K562 (cell line): ENCODE results near the gene SDK1. TPM values are rescaled to one million over a fixed set of nuclear protein-coding genes. Genes with fewer than 3 reads are reported as not detected.

Experiments used
- ATAC-seq: fragments of 200-7000 bp; cut with Tn5 transposase; 3 replicates; pipeline ENCODE4 v1.9.1; 2020; ENCODE audit warnings: moderate library complexity
- BruUV-seq: library from RNA; stranded (reverse); fragments of 400-500 nt; replicated peaks from 2 replicates; lab custom pipeline; 2021; lab: Mats Ljungman, UMichigan
- CTCF ChIA-PET: fragments of 300-600 bp; formaldehyde crosslinking; extraction: SDS; loops from one replicate; lab custom pipeline; 2021; ENCODE audit warnings: low intra/inter-chr PET ratio; lab: Yijun Ruan, JAX
- POLR2A ChIA-PET: fragments of 300-600, 350-650 bp; sonication (Branson Sonifier 250); formaldehyde crosslinking; extraction: SDS; loops from one replicate; lab custom pipeline; 2021; ENCODE audit warnings: antibody characterized with exemption, inconsistent platforms; lab: Yijun Ruan, JAX
- DNase-seq, 4 experiments: peaks; one replicate each; pipeline versions ENCODE4 v3.0.0 to v3.0.0-alpha.2; 2011 to 2018; ENCODE audit warnings: low spot score in 3 of 4, mixed read lengths in 3 of 4; ENCODE audit errors: extremely low read depth in 1 of 4
- FAIRE-seq: peaks from 2 replicates; lab custom pipeline; 2011; peaks lifted over from hg19 to GRCh38; lab: Jason Lieb, UNC
- H2AFZ ChIP-seq: 2 replicates; pipeline ENCODE4 v1.6.0; 2011; ENCODE audit warnings: low read depth, low read length, control low read depth, inconsistent platforms
- H3K27ac ChIP-seq: fragments of 200-600 bp; 3 replicates; pipeline ENCODE4 v1.8.0; 2011; ENCODE audit warnings: low read depth, mild to moderate bottlenecking, control low read depth, inconsistent platforms, low read length, moderate library complexity, mixed read lengths; ENCODE audit errors: extremely low read depth
- H3K27me3 ChIP-seq, 2 experiments: fragments of 300-600 bp in 1 of 2; 2 replicates in 1 of 2; 3 replicates in 1 of 2; pipeline versions ENCODE4 v1.6.0 to v1.8.0; 2011; ENCODE audit warnings: inconsistent platforms in 2 of 2, low read length in 2 of 2, mild to moderate bottlenecking in 1 of 2, mixed read lengths in 1 of 2, moderate library complexity in 1 of 2; ENCODE audit not compliant: control insufficient read depth in 2 of 2, insufficient read depth in 2 of 2
- H3K36me3 ChIP-seq: fragments of 300-600 bp; 3 replicates; pipeline ENCODE4 v1.8.0; 2011; ENCODE audit warnings: mild to moderate bottlenecking, low read length, inconsistent platforms; ENCODE audit not compliant: control insufficient read depth, insufficient read depth
- H3K4me1 ChIP-seq, 2 experiments: fragments of 200-600 bp in 1 of 2; replicated peaks in 1 of 2; 2 replicates in 1 of 2; 3 replicates in 1 of 2; pipeline versions ENCODE4 v1.5.1 to v1.8.0; 2011; ENCODE audit warnings: inconsistent platforms in 2 of 2, low read length in 2 of 2, mild to moderate bottlenecking in 1 of 2, mixed read lengths in 1 of 2, moderate library complexity in 1 of 2; ENCODE audit not compliant: control insufficient read depth in 2 of 2, insufficient read depth in 2 of 2
- H3K4me2 ChIP-seq: 2 replicates; pipeline ENCODE4 v1.6.1; 2011; ENCODE audit warnings: low read length, control low read depth, inconsistent platforms, mixed read lengths; ENCODE audit not compliant: insufficient read depth
- H3K4me3 ChIP-seq: fragments of 200-600 bp; sonication (generic), shearing (Covaris generic); 2 replicates; pipeline ENCODE4 v1.5.1; 2016; ENCODE audit warnings: control low read depth, inconsistent platforms
- H3K79me2 ChIP-seq: fragments of 200-600 bp; 3 replicates; pipeline ENCODE4 v1.8.0; 2011; ENCODE audit warnings: low read length, inconsistent platforms; ENCODE audit not compliant: control insufficient read depth, insufficient read depth
- H3K9ac ChIP-seq, 2 experiments: 2 replicates each; pipeline versions ENCODE4 v1.6.0 to v1.6.1; 2011; ENCODE audit warnings: low read depth in 2 of 2, low read length in 2 of 2, control low read depth in 1 of 2, inconsistent platforms in 1 of 2, mild to moderate bottlenecking in 1 of 2, mixed read lengths in 1 of 2; ENCODE audit not compliant: insufficient read depth in 1 of 2
- H3K9me1 ChIP-seq: one replicate; pipeline ENCODE4 v1.6.0; 2011; ENCODE audit warnings: inconsistent platforms, mild to moderate bottlenecking, low read length, moderate library complexity; ENCODE audit not compliant: control insufficient read depth, insufficient read depth
- H3K9me3 ChIP-seq: replicated peaks from 2 replicates; pipeline ENCODE4 v1.5.1; 2011; ENCODE audit warnings: low read depth, low read length, inconsistent platforms; ENCODE audit not compliant: control insufficient read depth, insufficient read depth
- H4K20me1 ChIP-seq: replicated peaks from 2 replicates; pipeline ENCODE4 v1.6.1; 2011; ENCODE audit warnings: low read length, inconsistent platforms, mixed read lengths; ENCODE audit not compliant: control insufficient read depth, insufficient read depth
- CBX8 ChIP-seq: fragments of 200-600 bp; sonication (generic); IDR thresholded peaks from 2 replicates; pipeline ENCODE4 v1.6.1; 2012; ENCODE audit warnings: borderline replicate concordance, mixed run types, low read depth, mild to moderate bottlenecking, moderate library complexity, mixed read lengths, low read length, control low read depth, inconsistent platforms; ENCODE audit not compliant: poor library complexity, severe bottlenecking; ENCODE audit errors: extremely low read depth
- CHCHD3 ChIP-seq: fragments of 250-450 bp; sonication (Bioruptor Pico); IDR thresholded peaks from 2 replicates; pipeline ENCODE4 v2.1.2; 2022; ENCODE audit warnings: mild to moderate bottlenecking
- DNMT1 ChIP-seq: fragments of 450-650 bp; IDR thresholded peaks from 2 replicates; pipeline ENCODE4 v1.6.1; 2016; ENCODE audit warnings: antibody characterized with exemption, mild to moderate bottlenecking
- ILK ChIP-seq: fragments of 450-650 bp; IDR thresholded peaks from 2 replicates; pipeline ENCODE4 v1.6.1; 2016; ENCODE audit warnings: missing genetic modification characterization, low read depth, mild to moderate bottlenecking, missing compliant biosample characterization, moderate library complexity, borderline replicate concordance
- KAT8 ChIP-seq: fragments of 450-650 bp; IDR thresholded peaks from 2 replicates; pipeline ENCODE4 v1.6.1; 2016; ENCODE audit warnings: low read depth, mild to moderate bottlenecking
- KLF1 ChIP-seq: fragments of 450-650 bp; IDR thresholded peaks from 2 replicates; pipeline ENCODE4 v1.6.1; 2016; ENCODE audit warnings: missing genetic modification characterization, missing compliant biosample characterization
- MCM2 ChIP-seq: fragments of 450-650 bp; IDR thresholded peaks from 2 replicates; pipeline ENCODE4 v1.6.1; 2017; ENCODE audit warnings: low read depth, mild to moderate bottlenecking
- MXI1 ChIP-seq: IDR thresholded peaks from 2 replicates; pipeline ENCODE4 v1.6.1; 2011; ENCODE audit warnings: low read depth, mild to moderate bottlenecking, improper control_type of control experiment, low read length
- NFATC3 ChIP-seq: fragments of 450-650 bp; IDR thresholded peaks from 2 replicates; pipeline ENCODE4 v1.6.1; 2017; ENCODE audit warnings: mild to moderate bottlenecking
- RBM34 ChIP-seq: fragments of 200-400 bp; formaldehyde crosslinking; IDR thresholded peaks from 2 replicates; pipeline ENCODE4 v1.6.1; 2018; ENCODE audit warnings: low read length, borderline replicate concordance; ENCODE audit not compliant: insufficient read depth
- SMARCE1 ChIP-seq: fragments of 450-650 bp; IDR thresholded peaks from 2 replicates; pipeline ENCODE4 v1.7.1; 2016; ENCODE audit warnings: mild to moderate bottlenecking
- SRSF7 ChIP-seq: fragments of 200-400 bp; formaldehyde crosslinking; optimal IDR thresholded peaks from 2 replicates; pipeline ENCODE3; 2017; ENCODE audit warnings: mild to moderate bottlenecking, low read depth, low read length
- SUPT5H ChIP-seq: fragments of 450-650 bp; IDR thresholded peaks from 2 replicates; pipeline ENCODE4 v1.6.1; 2016
- ZKSCAN3 ChIP-seq: fragments of 250-450 bp; sonication (Bioruptor Pico); IDR thresholded peaks from 2 replicates; pipeline ENCODE4 v1.4.0; 2020
- ZNF12 ChIP-seq: sonication (generic); formaldehyde crosslinking; IDR thresholded peaks from 2 replicates; pipeline ENCODE4 v1.4.0; 2020; ENCODE audit warnings: mild to moderate bottlenecking, missing genetic modification reagents
- ZNF431 ChIP-seq: sonication (generic); formaldehyde crosslinking; IDR thresholded peaks from 2 replicates; pipeline ENCODE4 v1.8.0; 2022; ENCODE audit warnings: mild to moderate bottlenecking, missing genetic modification reagents
- ZNF707 ChIP-seq: fragments of 250-450 bp; sonication (Bioruptor Pico); conservative IDR thresholded peaks from 2 replicates; pipeline ENCODE4 v1.8.0; 2022; ENCODE audit warnings: inconsistent platforms, mild to moderate bottlenecking, moderate library complexity
- WGBS: fragments of 100-300 bp; shearing (Covaris generic); methylation state at CpG from one replicate; pipeline ENCODE4 v1.1.6; 2016; ENCODE audit warnings: low coverage, mixed read lengths; ENCODE audit not compliant: insufficient coverage; ENCODE audit errors: missing lambda C conversion rate; 5-methylcytosine and 5-hydroxymethylcytosine counted together
- in situ Hi-C: fragments of 300-500 bp; cut with MboI; formaldehyde crosslinking; loops from 4 replicates; pipeline ENCODE4 v1.15.0; 2018; ENCODE audit warnings: inconsistent platforms, mixed read lengths
- intact Hi-C: fragments of 100-400 bp; cut with micrococcal nuclease; formaldehyde crosslinking; loops from 2 replicates; pipeline ENCODE4 v1.14.2; 2022
- polyA plus RNA-seq, 8 experiments: library from polyadenylated mRNA; depleted of rRNA in 4 of 8; stranded (reverse) in 5 of 8; unstranded in 3 of 8; fragments of >200 nt; fragmentation: Nextera tagmentation in 2 of 8; fragmentation: Illumina TruSeq in 1 of 8; extraction: Ambion mirVana in 2 of 8; extraction: Trizol in 1 of 8; gene quantifications; 2 replicates each; pipeline versions ENCODE4 v1.2.1 to v1.2.3, GENCODE V29; 2011 to 2014; ENCODE audit warnings: inconsistent platforms in 1 of 8, missing spikeins in 1 of 8
- total RNA-seq, 7 experiments: library from RNA; depleted of rRNA in 6 of 7; stranded (reverse); fragments of >200 nt in 6 of 7; fragmentation: Illumina TruSeq in 2 of 7; extraction: Trizol in 2 of 7; gene quantifications; 2 replicates each; pipeline versions ENCODE4 v1.2.1 to v1.2.3, GENCODE V29; 2011 to 2021; ENCODE audit warnings: low replicate concordance in 1 of 7
- TF ChIP-seq, protein P1 (sequence below): fragments of 250-450 bp; sonication (Bioruptor Pico); IDR thresholded peaks from 2 replicates; pipeline ENCODE4 v1.4.0; 2020
- TF ChIP-seq, protein P2 (sequence below): sonication (generic); formaldehyde crosslinking; IDR thresholded peaks from 2 replicates; pipeline ENCODE4 v1.8.1; 2023; ENCODE audit warnings: missing genetic modification reagents, mild to moderate bottlenecking, borderline replicate concordance

SDK1 gene
- total and polyA plus RNA-seq, 9 of the 15 experiments (the other 6 are each of a cell fraction or from before 2014, with no cell fraction given) = 0.16 TPM; not detected in 8

DNA sequence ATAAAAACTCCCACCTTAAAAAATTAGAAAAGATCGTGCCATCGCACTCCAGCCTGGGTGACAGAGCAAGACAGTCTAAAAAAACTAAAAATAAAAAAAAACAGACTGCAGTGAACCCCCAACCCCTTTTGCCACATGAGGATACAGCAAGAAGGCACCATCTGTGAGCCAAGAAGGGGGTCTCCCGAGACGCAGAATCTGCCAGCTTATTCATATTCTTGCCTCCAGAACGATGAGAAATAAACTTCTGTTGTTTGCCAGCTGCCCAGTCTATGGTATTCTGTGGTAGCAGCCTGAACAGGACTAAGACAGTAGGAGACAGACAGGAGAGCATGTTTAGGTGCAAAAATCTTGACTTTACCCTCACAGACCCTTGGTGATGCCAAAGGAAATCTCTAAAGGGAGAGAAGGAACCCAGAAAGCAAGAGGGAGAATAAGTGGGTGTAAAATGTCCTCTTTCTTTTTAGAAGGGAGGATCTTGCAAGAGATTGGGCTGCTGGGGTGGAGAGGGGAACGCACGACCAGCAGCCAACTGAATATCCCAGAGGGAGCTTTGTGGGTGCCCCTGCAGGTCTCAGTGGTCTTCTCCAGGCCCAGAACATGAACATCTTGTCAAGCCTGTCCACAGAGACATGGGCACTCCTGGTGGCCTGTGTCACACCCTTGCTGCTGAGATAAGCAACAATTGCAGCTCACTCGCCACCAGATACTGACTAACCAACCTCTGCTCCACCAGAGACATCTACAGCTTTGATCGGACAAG lies 980.4 kb downstream of the SDK1 start:
- under 1% methylated on average over 7 of the region's 9 CpGs for WGBS
- Histone ChIP-seq H3K9ac (no peak overlapping the region), H3K9me1 (no peaks in the 10 kb centered on the region), H2AFZ (no peak overlapping the region), H3K27me3 (peaks cover 2 to 42% of the 10 kb centered on the region in 2 experiments), H4K20me1 (no peaks in the 10 kb centered on the region), H3K79me2 (no peaks in the 10 kb centered on the region), H3K4me2 (no peak overlapping the region), H3K4me1 (no peaks in the 10 kb centered on the region), H3K36me3 (no peaks in the 10 kb centered on the region), H3K27ac (no peak overlapping the region), H3K4me3 (no peak overlapping the region), H3K9me3 (no peaks in the 10 kb centered on the region)
- in situ Hi-C loops = no loop called here
- FAIRE-seq (no peak), DNase-seq (no peak), ATAC-seq (no peak)
- CTCF ChIA-PET = no interaction called here
- POLR2A ChIA-PET = no interaction called here
- TF ChIP-seq, protein P1, sequence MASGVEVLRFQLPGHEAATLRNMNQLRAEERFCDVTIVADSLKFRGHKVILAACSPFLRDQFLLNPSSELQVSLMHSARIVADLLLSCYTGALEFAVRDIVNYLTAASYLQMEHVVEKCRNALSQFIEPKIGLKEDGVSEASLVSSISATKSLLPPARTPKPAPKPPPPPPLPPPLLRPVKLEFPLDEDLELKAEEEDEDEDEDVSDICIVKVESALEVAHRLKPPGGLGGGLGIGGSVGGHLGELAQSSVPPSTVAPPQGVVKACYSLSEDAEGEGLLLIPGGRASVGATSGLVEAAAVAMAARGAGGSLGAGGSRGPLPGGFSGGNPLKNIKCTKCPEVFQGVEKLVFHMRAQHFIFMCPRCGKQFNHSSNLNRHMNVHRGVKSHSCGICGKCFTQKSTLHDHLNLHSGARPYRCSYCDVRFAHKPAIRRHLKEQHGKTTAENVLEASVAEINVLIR (CRISPR knock-in tag) = no peak
- TF ChIP-seq MXI1 (no peak), ZNF12 (no peak), SRSF7 (no peak), ZKSCAN3 (no peak), NFATC3 (no peak), SMARCE1 (no peak), ZNF707 (CRISPR knock-in tag) (no peak), KAT8 (no peak), CBX8 (no peak), RBM34 (no peak), CHCHD3 (CRISPR knock-in tag) (no peak), ZNF431 (CRISPR knock-in tag) (no peak), ILK (tag) (no peak), KLF1 (no peak), SUPT5H (no peak), DNMT1 (no peak), MCM2 (no peak)
- TF ChIP-seq, protein P2, sequence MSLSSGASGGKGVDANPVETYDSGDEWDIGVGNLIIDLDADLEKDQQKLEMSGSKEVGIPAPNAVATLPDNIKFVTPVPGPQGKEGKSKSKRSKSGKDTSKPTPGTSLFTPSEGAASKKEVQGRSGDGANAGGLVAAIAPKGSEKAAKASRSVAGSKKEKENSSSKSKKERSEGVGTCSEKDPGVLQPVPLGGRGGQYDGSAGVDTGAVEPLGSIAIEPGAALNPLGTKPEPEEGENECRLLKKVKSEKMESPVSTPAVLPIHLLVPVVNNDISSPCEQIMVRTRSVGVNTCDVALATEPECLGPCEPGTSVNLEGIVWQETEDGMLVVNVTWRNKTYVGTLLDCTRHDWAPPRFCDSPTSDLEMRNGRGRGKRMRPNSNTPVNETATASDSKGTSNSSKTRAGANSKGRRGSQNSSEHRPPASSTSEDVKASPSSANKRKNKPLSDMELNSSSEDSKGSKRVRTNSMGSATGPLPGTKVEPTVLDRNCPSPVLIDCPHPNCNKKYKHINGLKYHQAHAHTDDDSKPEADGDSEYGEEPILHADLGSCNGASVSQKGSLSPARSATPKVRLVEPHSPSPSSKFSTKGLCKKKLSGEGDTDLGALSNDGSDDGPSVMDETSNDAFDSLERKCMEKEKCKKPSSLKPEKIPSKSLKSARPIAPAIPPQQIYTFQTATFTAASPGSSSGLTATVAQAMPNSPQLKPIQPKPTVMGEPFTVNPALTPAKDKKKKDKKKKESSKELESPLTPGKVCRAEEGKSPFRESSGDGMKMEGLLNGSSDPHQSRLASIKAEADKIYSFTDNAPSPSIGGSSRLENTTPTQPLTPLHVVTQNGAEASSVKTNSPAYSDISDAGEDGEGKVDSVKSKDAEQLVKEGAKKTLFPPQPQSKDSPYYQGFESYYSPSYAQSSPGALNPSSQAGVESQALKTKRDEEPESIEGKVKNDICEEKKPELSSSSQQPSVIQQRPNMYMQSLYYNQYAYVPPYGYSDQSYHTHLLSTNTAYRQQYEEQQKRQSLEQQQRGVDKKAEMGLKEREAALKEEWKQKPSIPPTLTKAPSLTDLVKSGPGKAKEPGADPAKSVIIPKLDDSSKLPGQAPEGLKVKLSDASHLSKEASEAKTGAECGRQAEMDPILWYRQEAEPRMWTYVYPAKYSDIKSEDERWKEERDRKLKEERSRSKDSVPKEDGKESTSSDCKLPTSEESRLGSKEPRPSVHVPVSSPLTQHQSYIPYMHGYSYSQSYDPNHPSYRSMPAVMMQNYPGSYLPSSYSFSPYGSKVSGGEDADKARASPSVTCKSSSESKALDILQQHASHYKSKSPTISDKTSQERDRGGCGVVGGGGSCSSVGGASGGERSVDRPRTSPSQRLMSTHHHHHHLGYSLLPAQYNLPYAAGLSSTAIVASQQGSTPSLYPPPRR (CRISPR knock-in tag) = no peak
- intact Hi-C loops = no loop called here
- no TSS peak for BruUV-seq
